Activated B cell treated with CpG ODN at 0.5 μM for 24 hours (primary cell): ENCODE measurements around the gene CRYBB3. TPM values are rescaled to one million over a fixed set of nuclear protein-coding genes. Genes with fewer than 3 reads are reported as not detected.
A peak's percentile ranks its signal among the peaks of the same experiment; 100 is the strongest.
"Not testable (repeated sequence)": the region's sequence is repeated elsewhere in the genome, so short reads cannot be mapped to it uniquely, and the experiment has no call there.

Source experiments
- ATAC-seq: fragments of 200-7000 bp; cut with Tn5 transposase; one replicate; pipeline ENCODE4 v1.10.0; 2021; ENCODE audit warnings: low read depth, mild to moderate bottlenecking, moderate library complexity
- CTCF ChIA-PET: fragments of 350-600 bp; sonication (Branson Sonifier 250); formaldehyde crosslinking; loops from one replicate; lab custom pipeline; 2021; ENCODE audit warnings: antibody characterized with exemption; lab: Charles Lee
- POLR2A ChIA-PET: fragments of 350-600 bp; sonication (Branson Sonifier 250); formaldehyde crosslinking; loops from one replicate; lab custom pipeline; 2021; ENCODE audit warnings: antibody characterized with exemption; lab: Charles Lee
- DNase-seq: peaks from one replicate; pipeline ENCODE4 v3.0.0; 2022
- H3K27ac Mint-ChIP-seq: one replicate; pipeline ENCODE4 v1.8.0; 2020; ENCODE audit warnings: mixed read lengths
- H3K27me3 Mint-ChIP-seq: one replicate; pipeline ENCODE4 v1.8.0; 2021; ENCODE audit warnings: mixed read lengths
- H3K36me3 Mint-ChIP-seq: one replicate; pipeline ENCODE4 v1.8.0; 2021; ENCODE audit warnings: low read depth, mixed read lengths
- H3K4me1 Mint-ChIP-seq: one replicate; pipeline ENCODE4 v1.8.0; 2021; ENCODE audit warnings: mixed read lengths
- H3K4me3 Mint-ChIP-seq: one replicate; pipeline ENCODE4 v1.8.0; 2020; ENCODE audit warnings: mild to moderate bottlenecking, mixed read lengths
- H3K9me3 Mint-ChIP-seq: one replicate; pipeline ENCODE4 v1.8.0; 2020; ENCODE audit warnings: mixed read lengths
- CTCF ChIP-seq: fragments of 200-600 bp; IDR thresholded peaks from one replicate; pipeline ENCODE4 v1.8.0; 2022; ENCODE audit warnings: antibody characterized with exemption, mild to moderate bottlenecking
- intact Hi-C: fragments of 100-400 bp; cut with micrococcal nuclease; formaldehyde crosslinking; loops from one replicate; pipeline ENCODE4 v1.15.1; 2024
- total RNA-seq: library from RNA; stranded (reverse); gene quantifications from 2 replicates; pipeline ENCODE4 v1.2.3, GENCODE V29; 2022

The CRYBB3 gene
- total RNA-seq, 1 donor from 2014 or later = not detected

- CTCF ChIA-PET = no interaction called here
- ATAC-seq = no peak
- no peaks in the 10 kb centered on the region for H3K4me1 Mint-ChIP-seq
- intact Hi-C loops = no loop called here
- peaks cover 9% of the 10 kb centered on the region for H3K27me3 Mint-ChIP-seq
- no peak overlapping the region for H3K27ac Mint-ChIP-seq
- POLR2A ChIA-PET = no interaction called here
- no peak overlapping the region for H3K4me3 Mint-ChIP-seq
- H3K9me3 Mint-ChIP-seq = no peaks in the 10 kb centered on the region
- TF ChIP-seq CTCF = no peak
- DNase-seq = no peak
- no peaks in the 10 kb centered on the region for H3K36me3 Mint-ChIP-seq
These were observed 23.7 kb downstream of the CRYBB3 start for GRCh38 chr22:25223269-25223850.

- intact Hi-C loops = no loop called here
- no peak overlapping the region for H3K27ac Mint-ChIP-seq
- no peak for DNase-seq
- POLR2A ChIA-PET = no interaction called here
- H3K27me3 Mint-ChIP-seq = peaks cover 10% of the 10 kb centered on the region
- no peaks in the 10 kb centered on the region for H3K4me1 Mint-ChIP-seq
- TF ChIP-seq CTCF = no peak
- no peaks in the 10 kb centered on the region for H3K9me3 Mint-ChIP-seq
- no peak for ATAC-seq
- H3K36me3 Mint-ChIP-seq = no peaks in the 10 kb centered on the region
- H3K4me3 Mint-ChIP-seq = no peak overlapping the region
- CTCF ChIA-PET = no interaction called here
These were observed 29.2 kb downstream of the CRYBB3 start for GRCh38 chr22:25228822-25229221.

- H3K27ac Mint-ChIP-seq, DNase-seq, POLR2A ChIA-PET, H3K9me3 Mint-ChIP-seq, CTCF ChIA-PET, H3K4me3 Mint-ChIP-seq, H3K4me1 Mint-ChIP-seq, H3K36me3 Mint-ChIP-seq, ATAC-seq, intact Hi-C loops: not testable (repeated sequence)
- H3K27me3 Mint-ChIP-seq = peaks cover 18% of the 10 kb centered on the region
These were observed 31.1 kb downstream of the CRYBB3 start for GRCh38 chr22:25230760-25231159.

GRCh38 chr22:25232301-25232700 lies 32.6 kb downstream of the CRYBB3 start:
- intact Hi-C loops = no loop called here
- CTCF ChIA-PET = no interaction called here
- Mint-ChIP-seq H3K4me1 (peaks cover 6% of the 10 kb centered on the region), H3K4me3 (no peak overlapping the region), H3K27ac (no peak overlapping the region), H3K36me3 (no peaks in the 10 kb centered on the region), H3K27me3 (peaks cover 25% of the 10 kb centered on the region), H3K9me3 (no peaks in the 10 kb centered on the region)
- ATAC-seq (no peak), DNase-seq (no peak)
- TF ChIP-seq CTCF = no peak
- POLR2A ChIA-PET = no interaction called here

GRCh38 chr22:25233706-25234105 lies 34.0 kb downstream of the CRYBB3 start:
- CTCF ChIA-PET, POLR2A ChIA-PET: not testable (repeated sequence)
- peaks cover 29% of the 10 kb centered on the region for H3K27me3 Mint-ChIP-seq

GRCh38 chr22:25235547-25236290 lies 36.1 kb downstream of the CRYBB3 start:
- ATAC-seq (peak; percentile 89), DNase-seq (peak; percentile 56)
- ChIA-PET CTCF (interaction anchor here (1.0 to 1.4 kb wide), 4 partner anchors 96 to 121 kb away, joined by 3 to 4 read pairs (median 3); no protein-coding TSS in a partner anchor), POLR2A (no interaction called here)
- Mint-ChIP-seq H3K4me1 (peaks cover 6% of the 10 kb centered on the region), H3K27me3 (peaks cover 29% of the 10 kb centered on the region), H3K4me3 (no peak overlapping the region), H3K36me3 (no peaks in the 10 kb centered on the region), H3K27ac (no peak overlapping the region), H3K9me3 (no peaks in the 10 kb centered on the region)
- no peak for TF ChIP-seq CTCF
- intact Hi-C loops = loop anchor here (2.0 kb wide), 3 partner anchors 47 to 1095 kb away; no protein-coding TSS in a partner anchor

More at GRCh38 chr22:25233706-25234105, 34.0 kb downstream of the CRYBB3 start:
- intact Hi-C loops = loop anchor here (2.0 kb wide), 2 partner anchors 49 to 215 kb away; no protein-coding TSS in a partner anchor
- not testable (repeated sequence) for DNase-seq, ATAC-seq, H3K27ac Mint-ChIP-seq, H3K4me1 Mint-ChIP-seq, H3K9me3 Mint-ChIP-seq, H3K4me3 Mint-ChIP-seq, H3K36me3 Mint-ChIP-seq
